ENCODE data around the gene PIGX. TPM values are rescaled to one million over a fixed set of nuclear protein-coding genes. Genes with fewer than 3 reads are reported as not detected.
"Not testable (repeated sequence)": the region's sequence is repeated elsewhere in the genome, so short reads cannot be mapped to it uniquely, and the experiment has no call there.

Gene PIGX
- total RNA-seq, 1 donor from 2014 or later, result 17.8 TPM

- Histone ChIP-seq H3K27me3 (ENCODE audit: control insufficient read depth, insufficient read depth, low read length) (no peaks in the 10 kb centered on the region), H3K4me3 (ENCODE audit: low read depth, low read length) (no peak overlapping the region), H3K36me3 (ENCODE audit: control insufficient read depth, insufficient read depth, low read length) (no peaks in the 10 kb centered on the region)
- no peak for TF ChIP-seq CTCF (IDR thresholded peaks at IDR 0.05; ENCODE audit: insufficient read depth, low read length, poor library complexity, severe bottlenecking)
- DNase-seq (ENCODE audit: low read depth), result no peak
Measured at GRCh38 chr3:196707566-196707965, 4.6 kb upstream of the PIGX start.

GRCh38 chr3:196708467-196708866 lies 3.7 kb upstream of the PIGX start:
- TF ChIP-seq CTCF (IDR thresholded peaks at IDR 0.05; ENCODE audit: insufficient read depth, low read length, poor library complexity, severe bottlenecking), result no peak
- no peak for DNase-seq (ENCODE audit: low read depth)
- no peaks in the 10 kb centered on the region for H3K27me3 ChIP-seq (ENCODE audit: control insufficient read depth, insufficient read depth, low read length)
- H3K36me3 ChIP-seq (ENCODE audit: control insufficient read depth, insufficient read depth, low read length), result no peaks in the 10 kb centered on the region
- H3K4me3 ChIP-seq (ENCODE audit: low read depth, low read length), result no peak overlapping the region

- no peak for TF ChIP-seq CTCF (IDR thresholded peaks at IDR 0.05; ENCODE audit: insufficient read depth, low read length, poor library complexity, severe bottlenecking)
- Histone ChIP-seq H3K27me3 (ENCODE audit: control insufficient read depth, insufficient read depth, low read length) (no peaks in the 10 kb centered on the region), H3K4me3 (ENCODE audit: low read depth, low read length) (peak overlapping the region; percentile 80), H3K36me3 (ENCODE audit: control insufficient read depth, insufficient read depth, low read length) (no peaks in the 10 kb centered on the region)
- DNase-seq (ENCODE audit: low read depth), result no peak
Measured at GRCh38 chr3:196712514-196713413, 587 bp downstream of the PIGX start.

- H3K36me3 ChIP-seq (ENCODE audit: control insufficient read depth, insufficient read depth, low read length); DNase-seq (ENCODE audit: low read depth); H3K4me3 ChIP-seq (ENCODE audit: low read depth, low read length); H3K27me3 ChIP-seq (ENCODE audit: control insufficient read depth, insufficient read depth, low read length): not testable (repeated sequence)
Measured at GRCh38 chr3:196717162-196717561, 5.0 kb downstream of the PIGX start.

- DNase-seq (ENCODE audit: low read depth), result no peak
- Histone ChIP-seq H3K4me3 (ENCODE audit: low read depth, low read length) (no peak overlapping the region), H3K36me3 (ENCODE audit: control insufficient read depth, insufficient read depth, low read length) (no peaks in the 10 kb centered on the region), H3K27me3 (ENCODE audit: control insufficient read depth, insufficient read depth, low read length) (no peaks in the 10 kb centered on the region)
- no peak for TF ChIP-seq CTCF (IDR thresholded peaks at IDR 0.05; ENCODE audit: insufficient read depth, low read length, poor library complexity, severe bottlenecking)
Measured at GRCh38 chr3:196721097-196721496, 8.9 kb downstream of the PIGX start.

- no peaks in the 10 kb centered on the region for H3K27me3 ChIP-seq (ENCODE audit: control insufficient read depth, insufficient read depth, low read length)
- DNase-seq (ENCODE audit: low read depth), result no peak
- H3K36me3 ChIP-seq (ENCODE audit: control insufficient read depth, insufficient read depth, low read length), result no peaks in the 10 kb centered on the region
- no peak for TF ChIP-seq CTCF (IDR thresholded peaks at IDR 0.05; ENCODE audit: insufficient read depth, low read length, poor library complexity, severe bottlenecking)
- no peak overlapping the region for H3K4me3 ChIP-seq (ENCODE audit: low read depth, low read length)
Measured at GRCh38 chr3:196726788-196727675, 14.9 kb downstream of the PIGX start.

Data from kidney epithelial cell (primary cell).